GM12873 (cell line): ENCODE results near the gene KCNN1.

ENCODE experiments used
- CTCF ChIP-seq: IDR thresholded peaks from 2 replicates; pipeline ENCODE4 v1.5.1; 2012; ENCODE audit warnings: low read depth, mild to moderate bottlenecking, moderate library complexity, low read length, control low read depth; ENCODE audit not compliant: insufficient read depth; ENCODE audit errors: missing control alignments

Gene KCNN1

GRCh38 chr19:17943274-17944221, 23.4 kb upstream of the KCNN1 start:
- TF ChIP-seq CTCF: no peak

- TF ChIP-seq CTCF: no peak
These were observed 22.6 kb upstream of the KCNN1 start for GRCh38 chr19:17944301-17944700.

- TF ChIP-seq CTCF: peak; percentile 25
These were observed 19.7 kb upstream of the KCNN1 start for GRCh38 chr19:17946965-17947784.

- TF ChIP-seq CTCF: no peak
These were observed 18.9 kb upstream of the KCNN1 start for GRCh38 chr19:17947815-17948513.

- no peak for TF ChIP-seq CTCF
These were observed 18.4 kb upstream of the KCNN1 start for GRCh38 chr19:17948514-17948900.

- no peak for TF ChIP-seq CTCF
These were observed 17.7 kb upstream of the KCNN1 start for GRCh38 chr19:17948931-17949930.
